IPS DF 4.7 (cell line): Measurements from ENCODE around the gene STXBP4.

ENCODE experiments used
- DNase-seq: peaks from one replicate; pipeline ENCODE4 v3.0.0-alpha.2; 2013; ENCODE audit warnings: low spot score; ENCODE audit errors: extremely low read depth

STXBP4 gene

GRCh38 chr17:54968262-54968987 is at the start of gene STXBP4, which contains the start of gene COX11:
TSS of gene STXBP4 (plus strand) at chr17:54968765. CDS start at chr17:54986220, 17,455 bp downstream.
TSS of gene COX11 (minus strand) at chr17:54968654. CDS start at chr17:54968646, 8 bp downstream.
- DNase-seq, result peak; percentile 74

- no peak for DNase-seq
Measured at GRCh38 chr17:54919425-54919824, 49.1 kb upstream of the STXBP4 start.

GRCh38 chr17:54920819-54921218 is 47.7 kb upstream of the STXBP4 start:
- DNase-seq, result no peak

- no peak for DNase-seq
Measured at GRCh38 chr17:54924405-54924804, 44.2 kb upstream of the STXBP4 start.

- DNase-seq, result no peak
Measured at GRCh38 chr17:54927525-54927924, 41.0 kb upstream of the STXBP4 start.

- no peak for DNase-seq
Measured at GRCh38 chr17:54932711-54933110, 35.9 kb upstream of the STXBP4 start.

- DNase-seq, result no peak
Measured at GRCh38 chr17:54933921-54934320, 34.6 kb upstream of the STXBP4 start.

GRCh38 chr17:54935471-54935870 is 33.1 kb upstream of the STXBP4 start:
- no peak for DNase-seq

GRCh38 chr17:54937018-54937417 is 31.5 kb upstream of the STXBP4 start:
- DNase-seq, result no peak

- no peak for DNase-seq
Measured at GRCh38 chr17:54937426-54937825, 31.1 kb upstream of the STXBP4 start.

GRCh38 chr17:54941285-54941684 is 27.3 kb upstream of the STXBP4 start:
- no peak for DNase-seq

- DNase-seq, result no peak
Measured at GRCh38 chr17:54944796-54945195, 23.8 kb upstream of the STXBP4 start.

- no peak for DNase-seq
Measured at GRCh38 chr17:54945231-54945630, 23.3 kb upstream of the STXBP4 start.

GRCh38 chr17:54945671-54946070 is 22.9 kb upstream of the STXBP4 start:
- DNase-seq, result no peak

GRCh38 chr17:54947396-54947795 is 21.2 kb upstream of the STXBP4 start:
- DNase-seq, result no peak

GRCh38 chr17:54948380-54948779 is 20.2 kb upstream of the STXBP4 start:
- DNase-seq, result no peak

- DNase-seq, result no peak
Measured at GRCh38 chr17:54950116-54950515, 18.4 kb upstream of the STXBP4 start.

GRCh38 chr17:54951286-54951685 is 17.3 kb upstream of the STXBP4 start:
- DNase-seq, result no peak

- DNase-seq, result no peak
Measured at GRCh38 chr17:54956791-54957190, 11.8 kb upstream of the STXBP4 start.

GRCh38 chr17:54967621-54968261 is 824 bp upstream of the STXBP4 start:
- no peak for DNase-seq

GRCh38 chr17:54968988-54969332 is 395 bp downstream of the STXBP4 start:
- no peak for DNase-seq

GRCh38 chr17:54969658-54970572 is 1.4 kb downstream of the STXBP4 start:
- DNase-seq, result no peak
